ENCODE measurements around the gene TPST1. TPM values are rescaled to one million over a fixed set of nuclear protein-coding genes. Genes with fewer than 3 reads are reported as not detected.
"Not testable (repeated sequence)": the region's sequence is repeated elsewhere in the genome, so short reads cannot be mapped to it uniquely, and the experiment has no call there.

TPST1 gene
- total RNA-seq, result 1 to 10 TPM; 2.0 to 2.9 TPM

DNA sequence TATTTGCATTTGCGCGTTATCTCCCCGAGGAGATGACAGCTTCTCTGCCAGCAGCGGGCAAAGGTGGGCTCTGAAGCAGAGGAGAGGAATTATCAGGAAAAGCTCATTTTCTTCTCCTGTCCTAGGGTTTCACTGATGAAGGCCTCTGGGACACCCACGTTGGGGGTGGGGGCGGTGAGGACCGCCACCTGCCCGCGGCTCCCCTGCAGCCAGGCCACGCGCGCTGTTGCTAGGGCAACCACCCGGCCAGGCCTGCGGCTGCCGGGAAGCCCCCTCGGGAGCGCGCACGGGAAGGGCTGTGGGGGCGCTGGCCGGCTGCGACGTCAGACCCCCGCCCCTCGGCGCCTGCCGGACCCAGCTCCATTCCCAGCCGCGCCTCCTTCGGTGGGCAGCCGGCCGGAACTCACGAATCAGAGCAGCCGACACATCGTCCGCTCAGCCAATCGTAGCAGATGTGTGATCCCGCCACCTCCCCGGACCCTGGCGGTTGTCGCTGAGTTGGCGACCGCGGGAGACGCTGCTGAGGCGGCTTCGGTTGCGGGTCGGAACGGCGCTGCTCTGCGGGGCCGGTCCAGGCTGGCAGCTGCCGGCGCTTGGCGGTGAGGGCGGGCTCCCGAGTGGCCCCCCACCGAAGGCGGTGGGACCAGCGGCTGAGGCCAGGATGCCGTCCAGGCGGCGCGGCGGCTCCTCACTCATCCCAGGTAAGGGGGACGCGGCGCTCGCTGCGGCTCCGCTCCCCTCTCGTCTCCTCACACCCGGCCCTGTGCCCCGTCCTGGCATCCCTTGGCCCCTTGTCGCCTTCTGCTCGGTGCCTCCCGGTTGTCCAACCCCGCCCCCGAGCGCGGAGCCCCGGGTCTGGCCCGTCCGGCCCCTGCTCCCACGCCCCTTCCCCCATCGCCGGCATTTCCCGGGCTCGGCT is at the start of gene TPST1:
Gene TPST1, plus strand, starts transcription at position 513 of the 919 bp plus-strand sequence. CDS start 35,092 bp downstream, outside the sequence.
- peaks cover 10% of the 10 kb centered on the region for H3K27me3 Mint-ChIP-seq
- H3K4me1 Mint-ChIP-seq, result peaks cover 36% of the 10 kb centered on the region
- peak within 1 kb of the TSS; percentile 90 for H3K4me3 Mint-ChIP-seq
- ATAC-seq (ENCODE audit: low read depth), result peak; percentile 87
- POLR2A ChIA-PET, result interaction anchor here (0.7 to 1.1 kb wide), 2 partner anchors 14 to 224 kb away, joined by 3 to 4 read pairs; no protein-coding TSS in a partner anchor
- DNase-seq, result peak; percentile 86
- peaks cover 2% of the 10 kb centered on the region for H3K36me3 Mint-ChIP-seq
- H3K9me3 Mint-ChIP-seq, result no peaks in the 10 kb centered on the region
- H3K27ac Mint-ChIP-seq, result peak within 1 kb of the TSS; percentile 79

DNA sequence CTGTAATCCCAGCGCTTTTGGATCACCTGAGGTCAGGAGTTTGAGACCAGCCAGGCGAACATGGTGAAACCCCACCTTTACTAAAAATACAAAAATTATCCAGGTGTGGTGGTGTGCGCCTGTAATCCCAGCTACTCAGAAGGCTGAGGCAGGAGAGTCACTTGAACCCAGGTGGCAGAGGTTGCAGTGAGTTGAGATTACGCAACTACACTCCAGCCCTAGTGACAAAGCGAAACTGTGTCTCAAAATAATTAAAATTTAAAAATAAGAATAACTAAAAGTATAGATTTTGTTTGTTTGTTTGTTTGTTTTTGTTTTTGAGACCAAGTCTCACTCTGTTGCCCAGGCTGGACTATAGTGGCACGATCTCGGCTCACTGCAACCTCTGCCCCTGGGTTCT is 49.1 kb upstream of the TPST1 start:
- H3K27ac Mint-ChIP-seq; ATAC-seq (ENCODE audit: low read depth); H3K27me3 Mint-ChIP-seq; POLR2A ChIA-PET; H3K9me3 Mint-ChIP-seq; H3K4me1 Mint-ChIP-seq; DNase-seq; H3K4me3 Mint-ChIP-seq: not testable (repeated sequence)
- peaks cover 41% of the 10 kb centered on the region for H3K36me3 Mint-ChIP-seq

DNA sequence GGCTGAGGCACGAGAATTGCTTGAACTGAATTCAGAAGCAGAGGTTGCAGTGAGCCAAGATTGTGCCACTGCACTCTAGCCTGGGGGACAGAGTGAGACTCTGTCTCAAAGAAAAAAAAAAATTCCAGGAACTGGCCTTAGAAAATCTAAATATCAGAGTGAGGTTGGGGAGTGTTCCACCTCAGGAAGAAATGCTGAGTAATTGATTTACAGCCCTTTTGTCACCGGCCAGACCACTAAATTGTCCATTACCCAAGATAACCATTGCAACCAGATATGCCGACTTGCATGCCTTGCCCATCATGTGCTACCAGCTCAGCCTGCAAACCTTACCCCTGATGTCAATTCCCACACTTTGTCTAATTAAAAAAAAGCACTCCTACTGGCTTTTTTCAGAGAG is 48.1 kb upstream of the TPST1 start:
- peaks cover 38% of the 10 kb centered on the region for H3K36me3 Mint-ChIP-seq
- no peak for ATAC-seq (ENCODE audit: low read depth)
- H3K4me3 Mint-ChIP-seq, result no peak overlapping the region
- H3K4me1 Mint-ChIP-seq, result no peaks in the 10 kb centered on the region
- H3K27ac Mint-ChIP-seq, result no peak overlapping the region
- no peaks in the 10 kb centered on the region for H3K9me3 Mint-ChIP-seq
- H3K27me3 Mint-ChIP-seq, result no peaks in the 10 kb centered on the region
- DNase-seq, result no peak
- POLR2A ChIA-PET, result no interaction called here

DNA sequence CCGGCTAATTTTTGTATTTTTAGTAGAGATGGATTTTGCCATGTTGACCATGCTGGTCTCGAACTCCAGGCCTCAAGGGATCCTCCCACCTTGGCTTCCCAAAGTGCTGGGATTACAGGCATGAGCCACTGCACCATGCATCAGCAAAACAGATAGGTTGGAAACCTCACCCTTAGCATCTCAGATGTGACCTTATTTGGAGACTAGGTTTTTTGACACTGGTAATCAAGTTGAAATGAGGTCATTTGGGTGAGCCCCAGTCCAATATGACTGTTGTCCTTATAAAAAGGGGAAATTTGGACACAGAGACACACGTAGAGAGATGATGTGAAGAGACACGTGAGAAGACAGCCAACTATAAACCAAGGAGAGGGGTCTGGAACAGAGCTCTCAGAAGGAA is 42.5 kb upstream of the TPST1 start:
- DNase-seq (no peak), ATAC-seq (ENCODE audit: low read depth) (no peak)
- no peaks in the 10 kb centered on the region for H3K4me1 Mint-ChIP-seq
- no peak overlapping the region for H3K4me3 Mint-ChIP-seq
- POLR2A ChIA-PET, result interaction anchor here (0.7 kb wide), 1 partner anchor 115 kb away, joined by 5 read pairs; no protein-coding TSS in a partner anchor
- H3K27ac Mint-ChIP-seq, result no peak overlapping the region
- H3K36me3 Mint-ChIP-seq, result peaks cover 14% of the 10 kb centered on the region
- no peaks in the 10 kb centered on the region for H3K27me3 Mint-ChIP-seq
- H3K9me3 Mint-ChIP-seq, result no peaks in the 10 kb centered on the region

DNA sequence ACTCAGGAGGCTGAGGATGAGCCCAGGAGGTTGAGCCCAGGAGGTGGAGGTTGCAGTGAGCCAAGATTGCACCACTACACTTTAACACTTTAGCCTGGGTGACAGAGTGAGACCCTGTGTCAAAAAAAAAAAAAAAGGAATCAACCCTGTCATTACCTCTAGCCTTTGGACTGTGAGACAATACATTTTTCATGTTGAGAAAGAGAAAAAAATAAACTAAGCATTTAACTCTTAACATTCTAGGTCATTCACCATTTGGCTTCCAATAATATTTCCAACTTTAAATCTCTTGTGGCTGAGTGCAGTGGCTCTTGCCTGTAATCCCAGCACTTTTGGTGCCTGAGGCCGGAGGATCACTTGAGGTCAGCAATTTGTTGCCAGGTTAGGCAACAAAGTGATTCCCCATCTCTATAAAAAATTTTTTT is 41.9 kb upstream of the TPST1 start:
- Mint-ChIP-seq H3K36me3 (peaks cover 11% of the 10 kb centered on the region), H3K4me1 (no peaks in the 10 kb centered on the region), H3K27ac (no peak overlapping the region), H3K4me3 (no peak overlapping the region), H3K27me3 (no peaks in the 10 kb centered on the region), H3K9me3 (no peaks in the 10 kb centered on the region)
- POLR2A ChIA-PET, result no interaction called here
- ATAC-seq (ENCODE audit: low read depth) (no peak), DNase-seq (no peak)

DNA sequence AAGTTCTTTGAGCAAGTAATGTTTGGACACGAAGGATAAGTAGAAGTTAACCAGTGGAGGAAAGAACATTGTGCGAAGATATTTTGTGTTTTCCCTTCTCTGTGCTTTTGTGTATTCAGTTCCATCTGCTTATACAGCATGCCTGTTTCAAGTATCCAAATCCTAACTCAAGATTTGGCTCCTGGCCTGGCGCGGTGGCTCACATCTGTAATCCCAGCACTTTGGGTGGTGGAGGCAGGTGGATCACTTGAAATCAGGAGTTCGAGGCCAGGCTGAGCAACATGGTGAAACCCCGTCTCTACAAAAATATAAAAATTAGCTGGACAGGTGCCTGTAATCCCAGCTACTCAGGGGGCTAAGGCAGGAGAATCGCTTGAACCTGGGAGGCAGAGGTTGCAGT is 40.8 kb upstream of the TPST1 start:
- POLR2A ChIA-PET, result no interaction called here
- H3K27me3 Mint-ChIP-seq, result no peaks in the 10 kb centered on the region
- no peaks in the 10 kb centered on the region for H3K9me3 Mint-ChIP-seq
- H3K4me3 Mint-ChIP-seq, result no peak overlapping the region
- no peak overlapping the region for H3K27ac Mint-ChIP-seq
- H3K36me3 Mint-ChIP-seq, result peaks cover 2% of the 10 kb centered on the region
- ATAC-seq (ENCODE audit: low read depth) (no peak), DNase-seq (no peak)
- H3K4me1 Mint-ChIP-seq, result no peaks in the 10 kb centered on the region

DNA sequence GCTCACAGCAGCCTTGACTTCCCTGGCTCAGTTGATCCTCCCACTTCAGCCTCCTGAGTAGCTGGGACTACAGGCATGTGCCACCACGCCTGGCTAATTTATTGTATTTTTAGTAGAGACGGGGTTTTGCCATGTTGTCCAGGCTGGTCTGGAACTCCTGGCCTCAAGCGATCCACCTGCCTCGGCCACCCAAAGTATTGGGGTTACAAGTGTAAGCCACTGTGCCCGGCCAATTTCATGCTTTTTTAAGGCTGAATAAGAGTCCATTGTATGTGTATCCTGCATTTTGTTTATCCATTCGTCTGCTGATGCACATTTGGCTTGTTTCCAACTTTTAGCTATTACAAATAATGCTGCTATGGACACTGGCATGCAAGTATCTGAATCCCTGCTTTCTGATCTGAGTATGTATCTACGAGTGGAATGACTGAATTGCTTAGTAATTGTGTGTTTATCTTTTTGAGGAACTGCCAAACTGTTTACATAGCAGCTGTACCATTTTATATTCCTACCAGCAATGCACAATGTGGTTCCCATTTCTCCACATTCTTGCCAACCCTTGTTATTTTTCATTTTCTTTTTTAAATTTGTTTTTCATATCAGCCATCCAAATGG is 37.3 kb upstream of the TPST1 start:
- DNase-seq (no peak), ATAC-seq (ENCODE audit: low read depth) (no peak)
- H3K27ac Mint-ChIP-seq, result no peak overlapping the region
- H3K27me3 Mint-ChIP-seq, result no peaks in the 10 kb centered on the region
- H3K4me3 Mint-ChIP-seq, result no peak overlapping the region
- no peaks in the 10 kb centered on the region for H3K4me1 Mint-ChIP-seq
- no peaks in the 10 kb centered on the region for H3K36me3 Mint-ChIP-seq
- no peaks in the 10 kb centered on the region for H3K9me3 Mint-ChIP-seq
- POLR2A ChIA-PET, result no interaction called here

DNA sequence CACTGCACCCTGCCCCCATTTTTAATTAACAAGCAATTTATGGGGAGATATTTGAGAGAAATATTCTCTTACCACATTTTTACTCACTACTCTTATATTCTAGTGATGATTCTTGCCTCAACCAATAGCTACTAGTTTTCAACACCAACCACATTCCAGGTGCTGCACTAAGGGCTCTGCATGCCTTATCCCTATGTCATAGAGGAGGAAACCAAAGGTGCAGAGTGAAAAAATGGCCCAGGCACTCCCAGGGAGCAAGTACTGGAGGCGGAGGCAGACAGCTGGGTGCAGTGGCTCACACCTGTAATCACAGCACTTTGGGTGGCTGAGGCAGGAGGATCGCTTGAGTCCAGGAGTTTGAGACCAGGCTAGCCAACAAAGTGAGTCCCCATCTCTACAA is 35.5 kb upstream of the TPST1 start:
- Mint-ChIP-seq H3K9me3 (no peaks in the 10 kb centered on the region), H3K27ac (no peak overlapping the region), H3K4me3 (no peak overlapping the region), H3K36me3 (no peaks in the 10 kb centered on the region), H3K27me3 (no peaks in the 10 kb centered on the region), H3K4me1 (no peaks in the 10 kb centered on the region)
- ATAC-seq (ENCODE audit: low read depth) (no peak), DNase-seq (no peak)
- POLR2A ChIA-PET, result no interaction called here

DNA sequence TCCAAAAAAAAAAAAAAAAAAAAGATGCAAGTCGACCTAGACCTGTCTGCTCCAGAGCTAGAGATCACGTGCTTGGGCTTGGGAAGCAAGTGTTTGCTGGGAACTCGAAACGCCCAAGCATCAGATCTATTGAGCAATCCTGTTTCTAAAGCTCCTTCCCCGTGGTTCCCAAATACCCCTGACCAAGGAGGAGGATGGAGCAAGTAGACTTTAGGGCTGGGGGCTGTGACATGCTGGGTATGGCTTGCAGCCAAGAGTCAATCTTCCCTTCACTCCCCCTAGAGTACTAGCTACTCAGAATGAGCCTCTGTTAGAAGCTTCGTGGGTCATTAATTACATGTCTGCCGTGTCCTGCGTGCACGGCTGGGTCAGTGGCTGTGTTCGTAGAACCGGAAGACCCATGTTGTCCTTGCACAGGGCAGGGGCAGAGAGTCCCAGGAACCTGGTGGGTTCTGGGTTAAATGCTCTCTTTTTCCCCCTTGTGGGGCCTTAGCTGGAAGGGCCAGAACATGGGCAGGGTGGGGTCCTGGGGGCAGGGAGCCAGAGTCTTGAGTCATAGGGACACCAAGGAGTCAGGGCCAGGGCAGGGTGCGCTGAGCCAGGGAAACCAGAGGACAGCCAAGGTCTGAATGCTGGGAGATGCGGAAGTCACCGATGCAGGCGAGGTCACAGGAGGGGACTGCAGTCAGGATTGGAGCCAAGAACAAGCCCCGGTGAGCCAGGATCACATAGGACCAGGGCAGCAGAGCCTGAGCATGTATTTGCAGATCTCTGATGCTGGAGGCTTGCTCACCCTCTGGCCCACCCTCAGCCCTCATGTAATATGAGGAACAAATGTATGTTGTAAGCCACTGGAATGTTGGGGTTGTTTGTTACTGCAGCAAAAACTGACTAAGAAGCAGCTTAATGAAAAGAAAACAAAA is 34.6 kb upstream of the TPST1 start:
- H3K36me3 Mint-ChIP-seq, result no peaks in the 10 kb centered on the region
- H3K9me3 Mint-ChIP-seq, result no peaks in the 10 kb centered on the region
- no peak overlapping the region for H3K27ac Mint-ChIP-seq
- no peaks in the 10 kb centered on the region for H3K4me1 Mint-ChIP-seq
- H3K4me3 Mint-ChIP-seq, result no peak overlapping the region
- POLR2A ChIA-PET, result no interaction called here
- no peaks in the 10 kb centered on the region for H3K27me3 Mint-ChIP-seq
- DNase-seq (no peak), ATAC-seq (ENCODE audit: low read depth) (no peak)

DNA sequence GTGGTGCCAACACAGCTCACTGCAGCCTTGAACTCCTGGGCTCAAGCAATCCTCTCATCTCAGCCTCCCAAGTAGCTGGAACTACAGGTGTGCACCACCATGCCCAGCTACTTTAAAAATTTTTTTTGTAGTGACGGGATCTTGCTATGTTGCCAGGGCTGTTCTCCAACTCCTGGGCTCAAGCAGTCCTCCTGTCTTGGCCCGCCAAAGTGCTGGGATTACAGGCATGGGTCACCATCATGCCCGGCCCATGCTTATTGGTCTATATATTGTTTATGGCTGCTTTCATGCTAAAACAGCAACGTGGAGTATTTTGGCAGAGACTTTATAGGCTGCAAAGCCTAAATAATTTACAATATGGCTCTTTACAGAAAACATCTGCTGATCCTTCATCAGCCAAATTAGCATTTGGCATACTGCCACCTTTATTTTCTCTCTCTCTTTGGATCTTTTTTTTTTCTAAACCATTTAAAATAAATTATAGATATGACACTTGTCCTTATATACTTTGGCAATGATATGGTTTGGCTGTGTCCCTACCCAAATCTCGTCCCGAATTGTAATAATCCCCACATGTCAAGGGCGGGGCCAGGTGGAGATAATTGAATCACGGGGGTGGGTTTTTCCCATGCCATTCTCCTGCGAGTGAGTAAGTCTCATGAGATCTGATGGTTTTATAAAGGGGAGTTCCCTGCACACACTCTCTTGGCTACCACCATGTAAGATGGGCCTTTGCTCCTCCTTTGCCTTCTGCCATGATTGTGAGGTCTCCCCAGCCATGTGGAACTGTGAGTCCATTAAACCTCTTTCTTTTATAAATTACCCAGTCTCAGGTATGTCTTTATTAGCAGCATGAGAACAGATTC is 32.4 kb upstream of the TPST1 start:
- H3K36me3 Mint-ChIP-seq; H3K4me1 Mint-ChIP-seq; POLR2A ChIA-PET; H3K27ac Mint-ChIP-seq; ATAC-seq (ENCODE audit: low read depth); DNase-seq; H3K9me3 Mint-ChIP-seq; H3K27me3 Mint-ChIP-seq; H3K4me3 Mint-ChIP-seq: not testable (repeated sequence)

DNA sequence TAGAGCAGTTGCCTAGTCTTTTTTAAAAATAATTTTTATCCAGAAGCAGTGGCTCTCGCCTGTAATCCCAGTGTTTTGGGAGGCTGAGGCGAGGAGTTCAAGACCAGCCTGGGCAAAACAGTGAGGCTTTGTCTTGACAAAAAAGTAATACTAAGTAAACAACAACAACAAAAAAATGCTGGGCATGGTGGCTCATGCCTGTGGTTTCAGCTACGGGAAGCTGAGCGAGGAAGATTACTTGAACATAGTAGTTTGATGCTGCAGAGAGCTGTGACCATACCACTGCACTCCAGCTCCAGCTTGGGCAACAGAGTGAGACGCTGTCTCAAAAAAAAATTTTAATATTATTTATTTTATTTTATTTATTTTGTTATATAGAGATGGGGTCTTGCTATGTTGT is 31.3 kb upstream of the TPST1 start:
- H3K9me3 Mint-ChIP-seq, result peaks cover 2% of the 10 kb centered on the region
- DNase-seq (no peak), ATAC-seq (ENCODE audit: low read depth) (no peak)
- no peak overlapping the region for H3K4me3 Mint-ChIP-seq
- H3K27ac Mint-ChIP-seq, result no peak overlapping the region
- no peaks in the 10 kb centered on the region for H3K36me3 Mint-ChIP-seq
- H3K4me1 Mint-ChIP-seq, result no peaks in the 10 kb centered on the region
- no peaks in the 10 kb centered on the region for H3K27me3 Mint-ChIP-seq
- POLR2A ChIA-PET, result no interaction called here

DNA sequence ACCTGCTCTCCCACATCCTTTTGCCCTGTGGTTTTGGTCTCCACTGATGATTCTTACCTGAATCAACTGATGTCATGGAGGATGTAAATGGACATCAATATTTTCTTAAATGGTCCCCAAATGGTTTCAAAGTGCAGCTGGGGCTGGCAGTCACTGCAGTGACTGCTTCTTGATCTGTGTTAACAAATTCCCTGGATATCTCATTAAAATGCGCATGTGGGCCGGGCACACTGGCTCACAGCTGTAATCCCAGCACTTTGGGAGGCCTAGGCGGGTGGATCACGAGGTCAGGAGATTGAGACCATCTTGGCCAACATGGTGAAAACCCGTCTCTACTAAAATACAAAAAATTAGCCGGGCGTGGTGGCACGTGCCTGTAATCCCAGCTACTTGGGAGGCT is 30.1 kb upstream of the TPST1 start:
- DNase-seq; H3K4me1 Mint-ChIP-seq; H3K27me3 Mint-ChIP-seq; H3K36me3 Mint-ChIP-seq; H3K4me3 Mint-ChIP-seq; POLR2A ChIA-PET; H3K9me3 Mint-ChIP-seq; ATAC-seq (ENCODE audit: low read depth); H3K27ac Mint-ChIP-seq: not testable (repeated sequence)

DNA sequence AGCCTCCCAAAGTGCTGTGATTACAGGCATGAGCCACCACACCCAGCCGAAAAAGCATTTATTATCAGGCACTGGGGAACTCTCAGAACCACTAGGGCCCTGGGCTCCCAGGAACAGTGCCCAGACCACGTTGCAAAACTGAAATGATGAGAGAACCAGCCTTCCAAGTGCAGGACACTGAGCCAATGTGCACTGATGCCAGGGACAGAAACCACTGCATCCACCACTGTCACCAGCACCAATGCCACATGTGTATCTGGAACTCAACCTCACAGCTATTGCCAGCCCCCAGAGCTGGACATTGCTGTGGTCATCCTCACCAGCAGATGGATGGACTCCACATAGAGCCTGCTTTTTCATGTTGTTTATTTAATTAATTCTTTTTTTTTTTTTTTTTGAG is 28.2 kb upstream of the TPST1 start:
- ATAC-seq (ENCODE audit: low read depth) (no peak), DNase-seq (no peak)
- H3K27me3 Mint-ChIP-seq, result no peaks in the 10 kb centered on the region
- no peak overlapping the region for H3K27ac Mint-ChIP-seq
- no peaks in the 10 kb centered on the region for H3K36me3 Mint-ChIP-seq
- POLR2A ChIA-PET, result no interaction called here
- H3K9me3 Mint-ChIP-seq, result peaks cover 2% of the 10 kb centered on the region
- H3K4me3 Mint-ChIP-seq, result no peak overlapping the region
- H3K4me1 Mint-ChIP-seq, result no peaks in the 10 kb centered on the region
